ENCODE data around the gene BORCS5.

Gene BORCS5

GRCh38 chr12:12502815-12503151, 145.9 kb downstream of the BORCS5 start:
- TF ChIP-seq EGR1 (IDR thresholded peaks at IDR 0.05) (no peak), ZBTB7A (IDR thresholded peaks at IDR 0.05; ENCODE audit: low read depth) (no peak), TEAD4 (IDR thresholded peaks at IDR 0.05) (no peak), FOXM1 (IDR thresholded peaks at IDR 0.05; ENCODE audit: borderline replicate concordance, low read depth) (no peak)
- TF ChIP-seq, protein P1, sequence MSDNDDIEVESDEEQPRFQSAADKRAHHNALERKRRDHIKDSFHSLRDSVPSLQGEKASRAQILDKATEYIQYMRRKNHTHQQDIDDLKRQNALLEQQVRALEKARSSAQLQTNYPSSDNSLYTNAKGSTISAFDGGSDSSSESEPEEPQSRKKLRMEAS (IDR thresholded peaks at IDR 0.05) = no peak

DNA sequence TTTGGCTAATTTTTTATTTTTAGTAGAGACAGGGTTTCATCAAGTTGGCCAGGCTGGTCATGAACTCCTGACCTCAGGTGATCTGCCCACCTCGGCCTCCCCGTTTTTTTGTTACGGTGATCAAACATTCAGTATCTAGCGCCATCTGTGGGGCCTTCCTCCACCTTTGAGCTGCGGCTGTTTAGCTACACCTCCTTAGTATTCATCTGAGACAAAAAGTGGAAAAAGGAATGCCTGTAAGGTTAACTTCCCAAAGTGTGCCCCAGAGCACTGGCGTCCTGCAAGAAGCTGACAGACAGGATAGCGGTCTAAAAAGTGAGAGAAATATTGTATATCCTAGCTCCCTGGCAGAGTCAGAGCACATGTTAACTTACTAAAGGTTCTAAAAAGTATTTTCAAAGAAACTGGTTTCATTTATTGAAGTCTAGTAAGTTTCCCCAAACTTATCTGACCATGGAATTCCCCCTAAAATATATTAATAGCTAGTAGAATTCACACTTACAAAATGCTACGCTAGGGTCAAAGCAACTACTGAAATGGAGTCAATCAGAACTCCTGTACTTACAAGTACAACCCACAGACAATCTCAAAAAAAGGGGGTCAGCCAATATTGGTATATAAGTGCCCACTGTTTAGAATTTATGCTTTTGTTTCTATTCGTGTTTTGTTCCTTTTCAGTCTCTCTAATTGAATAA, 146.7 kb downstream of the BORCS5 start:
- TF ChIP-seq TCF12 (IDR thresholded peaks at IDR 0.05; ENCODE audit: low read depth) = no peak
- TF ChIP-seq TEAD4 (IDR thresholded peaks at IDR 0.05) = no peak
- TF ChIP-seq TAF1 (IDR thresholded peaks at IDR 0.05; ENCODE audit: low read depth) = no peak
- TF ChIP-seq EGR1 (IDR thresholded peaks at IDR 0.05) = no peak
- TF ChIP-seq YY1 (IDR thresholded peaks at IDR 0.05; ENCODE audit: low read depth) = no peak
- TF ChIP-seq, protein P2, sequence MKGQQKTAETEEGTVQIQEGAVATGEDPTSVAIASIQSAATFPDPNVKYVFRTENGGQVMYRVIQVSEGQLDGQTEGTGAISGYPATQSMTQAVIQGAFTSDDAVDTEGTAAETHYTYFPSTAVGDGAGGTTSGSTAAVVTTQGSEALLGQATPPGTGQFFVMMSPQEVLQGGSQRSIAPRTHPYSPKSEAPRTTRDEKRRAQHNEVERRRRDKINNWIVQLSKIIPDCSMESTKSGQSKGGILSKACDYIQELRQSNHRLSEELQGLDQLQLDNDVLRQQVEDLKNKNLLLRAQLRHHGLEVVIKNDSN (IDR thresholded peaks at IDR 0.05) = no peak
- TF ChIP-seq, protein P1 (IDR thresholded peaks at IDR 0.05) = no peak
- TF ChIP-seq FOXM1 (IDR thresholded peaks at IDR 0.05; ENCODE audit: borderline replicate concordance, low read depth) = no peak
- no peak for TF ChIP-seq CREB1 (IDR thresholded peaks at IDR 0.05; ENCODE audit: low read depth)
- TF ChIP-seq ZBTB7A (IDR thresholded peaks at IDR 0.05; ENCODE audit: low read depth) = no peak
- TF ChIP-seq, protein P3, sequence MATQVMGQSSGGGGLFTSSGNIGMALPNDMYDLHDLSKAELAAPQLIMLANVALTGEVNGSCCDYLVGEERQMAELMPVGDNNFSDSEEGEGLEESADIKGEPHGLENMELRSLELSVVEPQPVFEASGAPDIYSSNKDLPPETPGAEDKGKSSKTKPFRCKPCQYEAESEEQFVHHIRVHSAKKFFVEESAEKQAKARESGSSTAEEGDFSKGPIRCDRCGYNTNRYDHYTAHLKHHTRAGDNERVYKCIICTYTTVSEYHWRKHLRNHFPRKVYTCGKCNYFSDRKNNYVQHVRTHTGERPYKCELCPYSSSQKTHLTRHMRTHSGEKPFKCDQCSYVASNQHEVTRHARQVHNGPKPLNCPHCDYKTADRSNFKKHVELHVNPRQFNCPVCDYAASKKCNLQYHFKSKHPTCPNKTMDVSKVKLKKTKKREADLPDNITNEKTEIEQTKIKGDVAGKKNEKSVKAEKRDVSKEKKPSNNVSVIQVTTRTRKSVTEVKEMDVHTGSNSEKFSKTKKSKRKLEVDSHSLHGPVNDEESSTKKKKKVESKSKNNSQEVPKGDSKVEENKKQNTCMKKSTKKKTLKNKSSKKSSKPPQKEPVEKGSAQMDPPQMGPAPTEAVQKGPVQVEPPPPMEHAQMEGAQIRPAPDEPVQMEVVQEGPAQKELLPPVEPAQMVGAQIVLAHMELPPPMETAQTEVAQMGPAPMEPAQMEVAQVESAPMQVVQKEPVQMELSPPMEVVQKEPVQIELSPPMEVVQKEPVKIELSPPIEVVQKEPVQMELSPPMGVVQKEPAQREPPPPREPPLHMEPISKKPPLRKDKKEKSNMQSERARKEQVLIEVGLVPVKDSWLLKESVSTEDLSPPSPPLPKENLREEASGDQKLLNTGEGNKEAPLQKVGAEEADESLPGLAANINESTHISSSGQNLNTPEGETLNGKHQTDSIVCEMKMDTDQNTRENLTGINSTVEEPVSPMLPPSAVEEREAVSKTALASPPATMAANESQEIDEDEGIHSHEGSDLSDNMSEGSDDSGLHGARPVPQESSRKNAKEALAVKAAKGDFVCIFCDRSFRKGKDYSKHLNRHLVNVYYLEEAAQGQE (IDR thresholded peaks at IDR 0.05; ENCODE audit: low read depth) = no peak
- no peak for TF ChIP-seq NFIC (IDR thresholded peaks at IDR 0.05)

GRCh38 chr12:12505544-12506495, 148.9 kb downstream of the BORCS5 start:
- TF ChIP-seq FOXM1 (IDR thresholded peaks at IDR 0.05; ENCODE audit: borderline replicate concordance, low read depth) (no peak), TCF12 (IDR thresholded peaks at IDR 0.05; ENCODE audit: low read depth) (no peak), CEBPB (IDR thresholded peaks at IDR 0.05) (no peak), TAF1 (IDR thresholded peaks at IDR 0.05; ENCODE audit: low read depth) (no peak), RAD21 (IDR thresholded peaks at IDR 0.05; ENCODE audit: low read depth) (no peak), CREB1 (IDR thresholded peaks at IDR 0.05; ENCODE audit: low read depth) (no peak), TEAD4 (IDR thresholded peaks at IDR 0.05) (no peak), EP300 (IDR thresholded peaks at IDR 0.05; ENCODE audit: borderline replicate concordance) (no peak), NFIC (IDR thresholded peaks at IDR 0.05) (no peak), YY1 (IDR thresholded peaks at IDR 0.05; ENCODE audit: low read depth) (no peak), EGR1 (IDR thresholded peaks at IDR 0.05) (no peak), ZBTB7A (IDR thresholded peaks at IDR 0.05; ENCODE audit: low read depth) (no peak)
- TF ChIP-seq, protein P1 (IDR thresholded peaks at IDR 0.05) = no peak
- TF ChIP-seq, protein P2 (IDR thresholded peaks at IDR 0.05) = no peak
- TF ChIP-seq, protein P3 (IDR thresholded peaks at IDR 0.05; ENCODE audit: low read depth) = no peak

GRCh38 chr12:12506496-12506890, 149.6 kb downstream of the BORCS5 start:
- TF ChIP-seq TCF12 (IDR thresholded peaks at IDR 0.05; ENCODE audit: low read depth) = no peak
- no peak for TF ChIP-seq CEBPB (IDR thresholded peaks at IDR 0.05)
- TF ChIP-seq, protein P1 (IDR thresholded peaks at IDR 0.05) = no peak
- TF ChIP-seq RAD21 (IDR thresholded peaks at IDR 0.05; ENCODE audit: low read depth) = no peak
- TF ChIP-seq, protein P3 (IDR thresholded peaks at IDR 0.05; ENCODE audit: low read depth) = no peak
- TF ChIP-seq CREB1 (IDR thresholded peaks at IDR 0.05; ENCODE audit: low read depth) = no peak
- TF ChIP-seq TAF1 (IDR thresholded peaks at IDR 0.05; ENCODE audit: low read depth) = no peak
- TF ChIP-seq EP300 (IDR thresholded peaks at IDR 0.05; ENCODE audit: borderline replicate concordance) = no peak
- TF ChIP-seq, protein P2 (IDR thresholded peaks at IDR 0.05) = no peak
- TF ChIP-seq NFIC (IDR thresholded peaks at IDR 0.05) = no peak
- TF ChIP-seq TEAD4 (IDR thresholded peaks at IDR 0.05) = no peak
- no peak for TF ChIP-seq FOXM1 (IDR thresholded peaks at IDR 0.05; ENCODE audit: borderline replicate concordance, low read depth)
- no peak for TF ChIP-seq ZBTB7A (IDR thresholded peaks at IDR 0.05; ENCODE audit: low read depth)
